T-helper 1 cell (primary cell): ENCODE data around the gene BRME1.

Experiments used
- DNase-seq, 5 donors: peaks; one replicate each; pipeline ENCODE4 v3.0.0-alpha.2; 2012 to 2020

The BRME1 gene

DNA sequence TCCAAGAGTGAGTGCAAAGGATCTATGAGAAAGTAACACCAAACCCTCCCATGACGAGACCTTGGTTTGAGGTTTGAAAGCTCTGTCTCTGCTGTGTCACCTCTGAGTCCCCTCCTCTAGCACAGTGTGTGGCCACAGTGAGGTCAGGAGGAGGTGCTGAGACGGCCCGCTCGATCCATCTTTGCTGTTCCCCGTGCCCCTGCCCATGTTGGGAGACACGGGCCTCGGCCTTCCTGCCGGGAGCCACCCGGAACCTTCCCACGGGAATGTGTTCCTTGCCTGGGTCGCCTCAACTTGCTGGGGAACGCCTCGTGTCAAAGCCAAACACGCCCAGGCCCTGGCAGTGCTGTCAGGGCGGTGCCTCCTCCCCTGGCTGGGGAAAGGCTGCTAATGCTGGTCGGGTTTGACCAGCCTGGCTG lies 18.9 kb downstream of the BRME1 start:
- no peak for DNase-seq

- no peak for DNase-seq
These were observed 20.0 kb downstream of the BRME1 start for GRCh38 chr19:13885826-13886365.

GRCh38 chr19:13884726-13885591 lies 21.0 kb downstream of the BRME1 start:
- no peak for DNase-seq

- no peak for DNase-seq
These were observed 22.3 kb downstream of the BRME1 start for GRCh38 chr19:13883516-13884064.

- DNase-seq: no peak
These were observed 23.1 kb downstream of the BRME1 start for GRCh38 chr19:13882836-13883235.

DNA sequence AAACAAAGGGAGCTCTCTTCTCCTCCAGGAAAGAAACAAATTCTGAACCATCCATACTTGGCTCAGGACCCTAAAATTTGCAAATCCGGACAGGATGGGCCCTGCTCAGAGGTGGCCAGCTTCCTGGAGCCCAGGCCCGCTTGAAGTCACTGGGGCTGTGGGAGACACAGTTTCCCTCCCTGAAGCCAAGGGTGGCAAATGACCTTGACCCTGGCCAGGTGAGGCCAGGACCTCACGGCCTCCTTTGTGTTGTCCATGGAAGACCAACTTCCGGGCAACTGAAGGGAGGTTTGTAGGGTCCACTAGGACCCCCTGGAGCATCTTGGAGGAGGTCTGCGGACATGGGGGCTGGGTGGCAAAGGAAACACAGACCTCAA lies 23.5 kb downstream of the BRME1 start:
- DNase-seq: no peak

GRCh38 chr19:13881692-13882418 lies 24.1 kb downstream of the BRME1 start:
- DNase-seq: peak in 2 of 5 donors; percentile 25 to 63

DNA sequence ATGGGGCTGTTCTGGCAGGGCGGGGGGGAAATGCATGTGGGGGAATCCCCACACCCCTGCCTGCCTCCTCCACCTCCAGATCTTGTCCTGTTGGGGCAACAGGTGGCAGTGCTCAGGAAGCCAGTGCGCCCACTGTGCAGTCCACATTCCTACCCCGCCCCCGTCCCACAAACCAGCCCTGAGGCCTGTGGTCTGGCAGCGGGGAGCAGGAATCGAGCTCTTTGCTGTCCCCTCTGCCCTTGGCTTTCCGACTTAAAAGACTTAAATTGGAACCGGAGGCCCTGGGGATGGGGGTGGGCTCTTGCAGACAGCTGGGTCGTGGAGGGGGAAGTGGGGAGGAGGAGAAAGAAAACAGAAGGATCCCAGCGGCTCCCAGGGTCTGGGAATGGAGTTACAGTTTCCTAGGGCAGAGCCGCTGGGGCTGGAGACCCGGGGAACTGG lies 24.6 kb downstream of the BRME1 start:
- DNase-seq: peak in 2 of 5 donors; percentile 19 to 36

DNA sequence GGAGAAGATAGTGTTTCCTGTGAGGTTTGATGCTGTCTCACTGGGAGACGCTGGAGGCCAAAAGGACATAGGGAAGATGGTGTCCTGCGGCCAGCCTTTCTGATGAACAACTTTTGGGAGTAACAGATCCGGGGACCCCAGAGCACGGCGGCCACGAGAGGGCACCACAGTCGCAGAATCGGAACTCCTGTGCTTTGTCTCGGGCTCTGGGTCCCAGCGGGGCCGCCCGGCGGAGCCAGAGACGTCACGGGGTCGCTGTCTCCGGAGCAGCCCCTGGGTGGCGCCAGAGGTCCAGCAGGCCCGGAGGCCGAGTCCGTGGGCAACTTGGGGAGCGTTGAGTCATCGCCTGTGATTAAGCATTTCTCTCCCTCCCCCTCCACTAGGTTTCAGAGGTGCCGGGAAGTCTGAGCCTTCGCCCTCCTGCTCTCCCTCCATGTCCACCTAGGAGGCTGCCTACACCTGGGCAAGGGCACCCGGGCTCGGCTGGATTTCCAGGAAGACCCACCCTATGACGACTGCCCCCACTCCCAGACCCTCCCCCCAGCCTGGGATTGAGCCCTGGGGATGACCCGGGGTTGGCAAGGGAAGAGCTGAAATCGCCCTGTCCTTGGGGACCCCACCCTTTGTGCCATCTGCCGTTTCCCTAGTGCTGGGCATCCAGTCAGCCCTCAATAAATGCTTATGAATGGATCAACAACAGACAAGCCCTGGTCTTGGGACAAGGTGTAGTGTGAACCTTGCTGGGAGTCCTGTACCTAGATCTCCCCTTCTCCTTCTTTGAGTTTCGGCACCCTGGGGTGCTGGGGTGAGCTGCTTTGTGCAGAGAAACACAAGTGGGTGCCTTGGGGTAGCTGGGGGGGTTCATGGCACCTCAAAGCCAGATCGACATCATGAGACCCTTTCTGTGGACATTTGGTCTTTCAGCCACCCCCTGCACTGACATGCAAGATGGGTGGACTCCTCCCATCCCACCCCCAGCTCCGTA lies 25.6 kb downstream of the BRME1 start:
- DNase-seq: peak; percentile 94 to 97 (median 96)

GRCh38 chr19:13877303-13877702 lies 28.6 kb downstream of the BRME1 start:
- no peak for DNase-seq

DNA sequence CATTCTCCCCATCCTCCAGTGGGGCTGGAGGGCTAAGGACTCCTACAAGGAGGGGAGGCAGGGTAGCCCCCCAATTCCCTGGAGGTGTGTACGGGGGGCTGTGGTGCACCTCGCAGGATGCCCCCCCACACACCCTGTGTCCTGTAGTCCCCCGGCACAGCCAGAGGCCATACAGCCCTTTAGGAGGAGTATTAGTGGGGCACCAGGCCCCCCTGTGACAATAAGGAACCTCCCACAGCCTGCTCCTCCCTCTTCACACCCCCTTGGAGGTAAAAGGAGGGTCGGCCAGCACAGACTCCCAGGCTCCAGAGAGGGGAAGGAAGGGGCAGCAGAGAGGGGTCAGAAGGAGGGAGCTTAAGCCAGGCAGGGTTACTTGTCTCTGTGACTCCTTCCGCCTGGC lies 29.1 kb downstream of the BRME1 start, which contains the start of gene NANOS3:
Gene NANOS3 (plus strand): TSS at position 301 of the 400 bp plus-strand sequence. CDS start 115 bp downstream, outside the sequence.
- DNase-seq: no peak

DNA sequence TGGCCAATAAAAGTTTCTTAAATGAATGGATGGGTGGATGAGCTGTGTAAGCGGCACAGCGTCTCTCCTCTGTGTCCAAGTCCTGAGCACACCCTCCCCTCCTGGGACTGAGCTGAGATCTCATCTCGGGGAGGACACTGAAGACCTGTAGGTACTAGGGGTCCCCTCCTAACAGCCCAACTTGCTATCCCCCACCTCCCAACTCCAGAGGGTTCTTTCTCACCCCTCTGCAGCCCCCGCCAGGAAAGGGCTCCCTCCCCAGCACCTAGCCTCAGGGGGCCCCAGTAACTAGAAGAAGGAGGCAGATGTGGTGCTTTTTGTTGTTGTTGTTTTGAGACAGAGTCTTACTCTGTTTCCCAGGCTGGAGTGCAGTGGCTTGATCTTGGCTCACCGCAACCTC lies 30.1 kb downstream of the BRME1 start:
- DNase-seq: no peak

DNA sequence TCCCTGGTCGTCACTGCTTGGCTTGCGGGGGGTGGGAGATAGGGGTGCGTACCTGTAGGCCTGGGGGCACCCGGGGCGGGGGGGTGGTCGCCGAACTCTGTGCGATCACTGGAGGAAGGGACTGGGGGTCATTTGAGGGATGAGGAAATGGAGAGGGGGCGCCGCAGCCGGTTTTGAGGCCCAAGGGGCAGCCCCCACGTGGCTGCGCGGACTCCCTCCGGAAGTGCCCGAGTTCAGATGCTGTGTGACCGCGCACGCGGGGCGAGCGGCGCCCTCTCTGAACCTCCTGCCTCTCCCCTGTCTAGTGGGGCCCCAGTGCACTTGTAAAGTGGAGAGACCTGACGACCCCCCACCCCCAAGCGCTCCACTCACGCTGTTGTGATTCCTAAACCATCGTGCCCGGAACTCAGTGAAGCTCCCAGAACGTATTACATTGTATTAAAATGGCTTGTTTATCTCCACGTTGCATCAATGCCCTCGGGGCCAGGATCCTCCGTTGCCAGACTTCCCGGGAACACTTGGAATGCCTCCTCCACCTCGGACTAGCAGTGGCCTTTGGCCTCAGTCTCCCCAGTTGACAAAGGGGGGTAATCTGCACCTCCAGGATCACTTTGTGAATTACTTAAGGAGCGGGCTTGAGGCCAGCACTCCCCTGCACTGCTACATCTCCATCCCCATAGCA lies 31.9 kb downstream of the BRME1 start:
- DNase-seq: no peak

GRCh38 chr19:13872695-13873389 lies 33.1 kb downstream of the BRME1 start:
- DNase-seq: peak in 1 of 5 donors; percentile 27

DNA sequence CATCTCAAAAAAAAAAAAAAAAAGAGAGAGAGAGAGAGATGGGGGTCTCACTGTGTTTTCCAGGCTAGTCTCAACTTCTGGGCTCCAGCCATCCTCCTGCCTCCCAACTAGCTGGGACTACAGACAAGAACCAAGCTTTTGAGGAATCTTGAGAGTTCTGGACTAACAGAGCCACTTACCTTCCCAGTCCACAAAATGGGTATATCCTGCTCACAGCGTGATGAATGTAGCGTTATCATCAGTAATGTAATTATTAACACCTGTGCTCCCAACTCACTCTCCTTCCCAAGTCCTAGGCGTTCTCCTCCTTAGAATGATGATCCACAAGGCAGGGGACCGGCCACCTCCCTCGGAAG lies 33.6 kb downstream of the BRME1 start:
- DNase-seq: no peak

GRCh38 chr19:13870873-13871272 lies 35.0 kb downstream of the BRME1 start:
- no peak for DNase-seq

GRCh38 chr19:13869281-13869680 lies 36.6 kb downstream of the BRME1 start:
- no peak for DNase-seq

GRCh38 chr19:13868663-13869062 lies 37.3 kb downstream of the BRME1 start:
- DNase-seq: no peak

GRCh38 chr19:13866463-13867046 lies 39.4 kb downstream of the BRME1 start:
- DNase-seq: no peak
